Activated naive CD8-positive, alpha-beta T cell treated with anti-CD3 and anti-CD28 coated beads, Interleukin-2, amount 10 ng/mL, durations not matched to agents 7 days and 5 days (primary cell): ENCODE data around the gene PCDHGA5. TPM values are rescaled to one million over a fixed set of nuclear protein-coding genes. Genes with fewer than 3 reads are reported as not detected.
"Not testable (repeated sequence)": the region's sequence is repeated elsewhere in the genome, so short reads cannot be mapped to it uniquely, and the experiment has no call there.

ENCODE experiments used
- ATAC-seq: fragments of 150-1000 bp; cut with Tn5 transposase; one replicate; pipeline ENCODE4 v1.10.0; 2021; ENCODE audit warnings: low read depth, moderate library complexity
- POLR2A ChIA-PET: fragments of 350-600 bp; sonication (Branson Sonifier 250); formaldehyde crosslinking; loops from one replicate; lab custom pipeline; 2021; ENCODE audit warnings: antibody characterized with exemption; lab: Charles Lee
- DNase-seq: peaks from one replicate; pipeline ENCODE4 v3.0.0; 2021
- H3K27ac Mint-ChIP-seq: one replicate; pipeline ENCODE4 v1.8.0; 2022; ENCODE audit warnings: mild to moderate bottlenecking, mixed read lengths
- H3K27me3 Mint-ChIP-seq: one replicate; pipeline ENCODE4 v1.8.0; 2022; ENCODE audit warnings: mild to moderate bottlenecking, moderate library complexity, mixed read lengths
- H3K36me3 Mint-ChIP-seq: one replicate; pipeline ENCODE4 v1.8.0; 2021; ENCODE audit warnings: mild to moderate bottlenecking, mixed read lengths
- H3K4me1 Mint-ChIP-seq: one replicate; pipeline ENCODE4 v1.8.0; 2021; ENCODE audit warnings: mixed read lengths
- H3K4me3 Mint-ChIP-seq: one replicate; pipeline ENCODE4 v1.8.0; 2022; ENCODE audit warnings: mild to moderate bottlenecking, moderate library complexity, mixed read lengths
- H3K9me3 Mint-ChIP-seq: one replicate; pipeline ENCODE4 v1.8.0; 2021; ENCODE audit warnings: mixed read lengths
- total RNA-seq, 2 experiments: library from RNA; stranded (reverse); gene quantifications; one replicate each; pipeline ENCODE4 v1.2.3, GENCODE V29; 2021

PCDHGA5 gene
- total RNA-seq, 2 experiments from 2014 or later: 0.23 to 0.30 TPM

GRCh38 chr5:141402553-141403243, 38.7 kb downstream of the PCDHGA5 start, which contains the start of gene PCDHGA9:
PCDHGA9 (plus strand) TSS chr5:141402778; CDS start chr5:141402953, 175 bp downstream.
- DNase-seq (no peak), ATAC-seq (no peak)
- POLR2A ChIA-PET: no interaction called here
- Mint-ChIP-seq H3K9me3 (peaks cover 17% of the 10 kb centered on the region), H3K4me1 (peaks cover 3% of the 10 kb centered on the region), H3K27me3 (peaks cover 59% of the 10 kb centered on the region), H3K4me3 (peak within 1 kb of the TSS; percentile 28), H3K27ac (no peak within 1 kb of the TSS), H3K36me3 (peaks cover 2% of the 10 kb centered on the region)

- POLR2A ChIA-PET: no interaction called here
- H3K27ac Mint-ChIP-seq: no peak overlapping the region
- no peak overlapping the region for H3K4me3 Mint-ChIP-seq
- no peak for DNase-seq
- peaks cover 64% of the 10 kb centered on the region for H3K27me3 Mint-ChIP-seq
- H3K4me1 Mint-ChIP-seq: peaks cover 3% of the 10 kb centered on the region
- peaks cover 17% of the 10 kb centered on the region for H3K9me3 Mint-ChIP-seq
- ATAC-seq: no peak
- peaks cover 2% of the 10 kb centered on the region for H3K36me3 Mint-ChIP-seq
Measured at GRCh38 chr5:141403387-141403786, 39.4 kb downstream of the PCDHGA5 start.

- DNase-seq: peak; percentile 62
- H3K36me3 Mint-ChIP-seq, POLR2A ChIA-PET, ATAC-seq, H3K4me1 Mint-ChIP-seq: not testable (repeated sequence)
- H3K27me3 Mint-ChIP-seq: peaks cover 63% of the 10 kb centered on the region
- peaks cover 14% of the 10 kb centered on the region for H3K9me3 Mint-ChIP-seq
- peak within 1 kb of the TSS; percentile 52 for H3K4me3 Mint-ChIP-seq
- H3K27ac Mint-ChIP-seq: peak within 1 kb of the TSS; percentile 44
Measured at GRCh38 chr5:141407790-141408505, 44.0 kb downstream of the PCDHGA5 start, which contains the start of gene PCDHGB6. PCDHGB6 (plus strand) TSS chr5:141408021; CDS start chr5:141408203, 182 bp downstream.

- POLR2A ChIA-PET: no interaction called here
- H3K4me3 Mint-ChIP-seq: no peak overlapping the region
- ATAC-seq (no peak), DNase-seq (no peak)
- peaks cover 64% of the 10 kb centered on the region for H3K27me3 Mint-ChIP-seq
- peaks cover 4% of the 10 kb centered on the region for H3K36me3 Mint-ChIP-seq
- peaks cover 2% of the 10 kb centered on the region for H3K4me1 Mint-ChIP-seq
- no peak overlapping the region for H3K27ac Mint-ChIP-seq
- peaks cover 14% of the 10 kb centered on the region for H3K9me3 Mint-ChIP-seq
Measured at GRCh38 chr5:141409598-141410306, 45.8 kb downstream of the PCDHGA5 start.

GRCh38 chr5:141411575-141411974, 47.6 kb downstream of the PCDHGA5 start:
- ATAC-seq: no peak
- Mint-ChIP-seq H3K4me3 (no peak overlapping the region), H3K36me3 (peaks cover 4% of the 10 kb centered on the region), H3K27me3 (peaks cover 67% of the 10 kb centered on the region), H3K4me1 (peaks cover 2% of the 10 kb centered on the region), H3K27ac (no peak overlapping the region), H3K9me3 (peaks cover 11% of the 10 kb centered on the region)
- POLR2A ChIA-PET: no interaction called here
- no peak for DNase-seq

- H3K4me3 Mint-ChIP-seq: peak within 1 kb of the TSS; percentile 80
- H3K9me3 Mint-ChIP-seq: peaks cover 10% of the 10 kb centered on the region
- peaks cover 66% of the 10 kb centered on the region for H3K27me3 Mint-ChIP-seq
- H3K27ac Mint-ChIP-seq: no peak within 1 kb of the TSS
- ATAC-seq: peak; percentile 75
- peaks cover 4% of the 10 kb centered on the region for H3K4me1 Mint-ChIP-seq
- no peak for DNase-seq
- POLR2A ChIA-PET: no interaction called here
- H3K36me3 Mint-ChIP-seq: peaks cover 6% of the 10 kb centered on the region
Measured at GRCh38 chr5:141412854-141413539, 49.0 kb downstream of the PCDHGA5 start, which contains the start of gene PCDHGA10. PCDHGA10 (plus strand) TSS chr5:141412987; CDS start chr5:141413176, 189 bp downstream.

- H3K9me3 Mint-ChIP-seq: peaks cover 15% of the 10 kb centered on the region
- no peak overlapping the region for H3K27ac Mint-ChIP-seq
- peaks cover 68% of the 10 kb centered on the region for H3K27me3 Mint-ChIP-seq
- H3K4me1 Mint-ChIP-seq: peaks cover 6% of the 10 kb centered on the region
- ATAC-seq: no peak
- POLR2A ChIA-PET: no interaction called here
- peaks cover 8% of the 10 kb centered on the region for H3K36me3 Mint-ChIP-seq
- H3K4me3 Mint-ChIP-seq: peak overlapping the region; percentile 80
- no peak for DNase-seq
Measured at GRCh38 chr5:141413540-141414069, 49.6 kb downstream of the PCDHGA5 start.

GRCh38 chr5:141414548-141415274, 50.7 kb downstream of the PCDHGA5 start:
- POLR2A ChIA-PET, H3K4me1 Mint-ChIP-seq, DNase-seq, H3K36me3 Mint-ChIP-seq, ATAC-seq: not testable (repeated sequence)
- Mint-ChIP-seq H3K4me3 (peak overlapping the region; percentile 23), H3K9me3 (peaks cover 12% of the 10 kb centered on the region), H3K27me3 (peaks cover 66% of the 10 kb centered on the region), H3K27ac (peak overlapping the region; percentile 37)

GRCh38 chr5:141415275-141415618, 51.3 kb downstream of the PCDHGA5 start:
- H3K27ac Mint-ChIP-seq, ATAC-seq, H3K4me3 Mint-ChIP-seq, H3K36me3 Mint-ChIP-seq, POLR2A ChIA-PET, H3K4me1 Mint-ChIP-seq, DNase-seq: not testable (repeated sequence)
- Mint-ChIP-seq H3K27me3 (peaks cover 66% of the 10 kb centered on the region), H3K9me3 (peaks cover 14% of the 10 kb centered on the region)

Other genes with a start within 250 kb of the PCDHGA5 start
- not detected for gene PCDHB4, start 242.3 kb upstream of the PCDHGA5 start, total RNA-seq
- not detected for gene PCDHB5, start 229.0 kb upstream of the PCDHGA5 start, total RNA-seq
- not detected for gene PCDHB6, start 214.1 kb upstream of the PCDHGA5 start, total RNA-seq
- not detected for gene PCDHB7, start 191.5 kb upstream of the PCDHGA5 start, total RNA-seq
- gene PCDHB8, start 186.4 kb upstream of the PCDHGA5 start, total RNA-seq: not detected
- gene PCDHB16, start 181.8 kb upstream of the PCDHGA5 start, total RNA-seq: not detected
- not detected for gene PCDHB9, start 177.0 kb upstream of the PCDHGA5 start, total RNA-seq
- not detected for gene PCDHB10, start 171.8 kb upstream of the PCDHGA5 start, total RNA-seq
- not detected for gene PCDHB11, start 164.5 kb upstream of the PCDHGA5 start, total RNA-seq
- not detected for gene PCDHB12, start 155.4 kb upstream of the PCDHGA5 start, total RNA-seq
- not detected for gene PCDHB13, start 150.2 kb upstream of the PCDHGA5 start, total RNA-seq
- under 1 TPM in 1 of 2 experiments, not detected in 1; 0.06 TPM for gene PCDHB14, start 140.8 kb upstream of the PCDHGA5 start, total RNA-seq
- under 1 TPM in 1 of 2 experiments, not detected in 1; 0.06 TPM for gene PCDHB15, start 118.8 kb upstream of the PCDHGA5 start, total RNA-seq
- 1 to 10 TPM in 1 of 2 experiments, under 1 TPM in 1; 0.99 to 1.3 TPM for gene SLC25A2, start 60.1 kb upstream of the PCDHGA5 start, total RNA-seq
- 10 to 100 TPM; 86.2 to 95.9 TPM for gene TAF7, start 43.4 kb upstream of the PCDHGA5 start, total RNA-seq
- gene PCDHGA1, start 33.6 kb upstream of the PCDHGA5 start, total RNA-seq: under 1 TPM; 0.11 to 0.31 TPM
- under 1 TPM; 0.08 to 0.09 TPM for gene PCDHGA2, start 25.4 kb upstream of the PCDHGA5 start, total RNA-seq
- under 1 TPM in 1 of 2 experiments, not detected in 1; 0.14 TPM for gene PCDHGA3, start 20.3 kb upstream of the PCDHGA5 start, total RNA-seq
- not detected for gene PCDHGB1, start 14.1 kb upstream of the PCDHGA5 start, total RNA-seq
- gene PCDHGA4, start 9.1 kb upstream of the PCDHGA5 start, total RNA-seq: under 1 TPM; 0.25 to 0.28 TPM
- under 1 TPM; 0.64 to 0.88 TPM for gene PCDHGB2, start 4.2 kb upstream of the PCDHGA5 start, total RNA-seq
- under 1 TPM; 0.44 to 0.82 TPM for gene PCDHGB3, start 6.1 kb downstream of the PCDHGA5 start, total RNA-seq
- under 1 TPM; 0.28 to 0.33 TPM for gene PCDHGA6, start 9.7 kb downstream of the PCDHGA5 start, total RNA-seq
- under 1 TPM; 0.26 to 0.28 TPM for gene PCDHGA7, start 18.6 kb downstream of the PCDHGA5 start, total RNA-seq
- under 1 TPM in 1 of 2 experiments, not detected in 1; 0.11 TPM for gene PCDHGB4, start 23.5 kb downstream of the PCDHGA5 start, total RNA-seq
- gene PCDHGA8, start 28.5 kb downstream of the PCDHGA5 start, total RNA-seq: under 1 TPM; 0.09 to 0.11 TPM
- not detected for gene PCDHGB5, start 33.8 kb downstream of the PCDHGA5 start, total RNA-seq
- gene PCDHGA9, start 38.6 kb downstream of the PCDHGA5 start, total RNA-seq: under 1 TPM in 1 of 2 experiments, not detected in 1; 0.11 TPM
- under 1 TPM; 0.11 to 0.14 TPM for gene PCDHGB6, start 43.9 kb downstream of the PCDHGA5 start, total RNA-seq
- under 1 TPM in 1 of 2 experiments, not detected in 1; 0.14 TPM for gene PCDHGA10, start 48.8 kb downstream of the PCDHGA5 start, total RNA-seq
- gene PCDHGB7, start 53.5 kb downstream of the PCDHGA5 start, total RNA-seq: under 1 TPM in 1 of 2 experiments, not detected in 1; 0.11 TPM
- gene PCDHGA11, start 56.9 kb downstream of the PCDHGA5 start, total RNA-seq: under 1 TPM; 0.08 to 0.09 TPM
- gene PCDHGA12, start 66.3 kb downstream of the PCDHGA5 start, total RNA-seq: under 1 TPM in 1 of 2 experiments, not detected in 1; 0.11 TPM
- not detected for gene PCDHGC3, start 111.8 kb downstream of the PCDHGA5 start, total RNA-seq
- not detected for gene PCDHGC4, start 120.9 kb downstream of the PCDHGA5 start, total RNA-seq
- gene PCDHGC5, start 124.9 kb downstream of the PCDHGA5 start, total RNA-seq: not detected